BE2C (cell line): ENCODE measurements around the gene DLG2.
A peak's percentile ranks its signal among the peaks of the same experiment; 100 is the strongest.

Experiments used
- DNase-seq: peaks from one replicate; pipeline ENCODE4 v3.0.0-alpha.2; 2020
- H3K27me3 ChIP-seq: fragments of 250-450 bp; sonication (Bioruptor Pico); 2 replicates; pipeline ENCODE4 v1.5.1; 2020; ENCODE audit warnings: mild to moderate bottlenecking
- H3K36me3 ChIP-seq: fragments of 250-450 bp; sonication (Bioruptor Pico); 2 replicates; pipeline ENCODE4 v1.5.1; 2020; ENCODE audit warnings: mild to moderate bottlenecking
- H3K4me1 ChIP-seq: fragments of 250-450 bp; sonication (Bioruptor Pico); 2 replicates; pipeline ENCODE4 v1.5.1; 2020
- H3K4me3 ChIP-seq: 2 replicates; pipeline ENCODE4 v1.5.1; 2011; ENCODE audit warnings: low read depth, low read length
- H3K9me3 ChIP-seq: fragments of 250-450 bp; sonication (Bioruptor Pico); 2 replicates; pipeline ENCODE4 v1.5.1; 2020
- TF ChIP-seq, protein P1 (sequence below): IDR thresholded peaks from 2 replicates; pipeline ENCODE4 v1.5.1; 2012; ENCODE audit warnings: mild to moderate bottlenecking, low read depth, low read length

The DLG2 gene

DNA sequence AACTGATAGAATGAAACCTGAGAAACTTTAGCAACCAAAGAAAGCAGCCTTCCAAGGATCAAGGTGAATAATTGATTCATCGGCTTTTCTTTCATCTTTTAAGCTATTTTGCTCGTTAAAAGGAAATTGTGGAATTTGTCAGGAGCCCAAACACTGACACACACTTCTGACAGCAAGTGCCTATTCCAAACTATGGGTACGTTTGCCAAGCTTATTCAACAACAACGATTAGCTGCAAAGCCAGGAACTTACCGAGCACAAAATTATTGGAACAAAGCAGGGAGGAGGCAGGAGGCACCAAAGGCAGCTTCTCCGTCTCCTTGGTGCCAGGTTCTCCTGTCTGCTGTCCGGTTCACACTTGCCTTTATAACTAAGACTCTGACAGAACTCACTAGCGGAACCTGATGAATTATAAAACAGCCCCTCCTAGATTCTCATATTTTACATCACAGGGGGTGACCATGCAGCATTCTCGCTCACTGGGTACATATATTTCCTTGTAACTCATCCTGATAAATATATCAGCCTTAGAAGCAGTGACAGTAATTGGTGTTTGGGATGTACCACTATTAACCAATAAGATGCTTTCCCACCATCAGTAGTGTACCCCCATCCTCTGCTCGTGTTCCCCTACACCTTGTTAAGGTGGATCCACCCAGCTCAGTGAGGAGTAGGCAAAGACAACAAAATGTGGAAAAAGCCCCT is 1945.1 kb downstream of the DLG2 start:
- H3K4me3 ChIP-seq: no peak overlapping the region

DNA sequence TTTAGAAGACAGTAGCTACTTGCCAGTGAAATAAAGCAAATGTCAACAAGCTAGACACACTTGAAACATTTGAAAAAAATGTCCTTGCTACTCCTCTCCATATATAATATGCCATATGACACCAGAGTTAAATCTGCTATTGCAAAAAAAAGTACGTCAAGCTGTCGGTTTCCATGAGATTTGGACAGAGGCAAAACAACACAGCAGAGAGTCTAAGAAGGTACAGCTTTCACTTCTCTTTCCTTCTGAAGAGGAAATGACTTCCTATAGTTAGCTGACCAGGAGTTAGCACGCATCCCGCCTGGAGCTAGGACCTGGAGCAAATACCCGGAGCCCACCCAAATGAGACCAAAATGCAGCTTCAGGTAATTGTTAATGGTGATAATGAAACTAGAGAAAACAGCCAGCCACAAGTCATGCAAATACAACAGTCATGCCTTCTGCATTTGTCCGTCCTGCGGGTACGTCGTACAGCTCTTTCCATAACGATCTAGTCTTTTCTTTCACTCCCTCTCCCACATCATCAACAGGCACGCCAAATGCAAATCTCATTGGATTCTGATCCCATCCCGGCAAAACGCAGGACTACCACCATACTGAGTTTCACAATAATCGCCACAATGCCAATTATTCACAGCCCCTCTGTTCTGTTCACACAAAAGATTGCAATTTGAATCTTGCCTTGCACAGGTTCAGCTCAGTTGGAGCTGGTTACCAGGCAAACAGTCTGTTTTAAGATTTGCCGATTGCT is 1945.9 kb downstream of the DLG2 start:
- no peaks in the 10 kb centered on the region for H3K4me1 ChIP-seq
- H3K9me3 ChIP-seq: no peaks in the 10 kb centered on the region
- no peak for DNase-seq
- TF ChIP-seq, protein P1, sequence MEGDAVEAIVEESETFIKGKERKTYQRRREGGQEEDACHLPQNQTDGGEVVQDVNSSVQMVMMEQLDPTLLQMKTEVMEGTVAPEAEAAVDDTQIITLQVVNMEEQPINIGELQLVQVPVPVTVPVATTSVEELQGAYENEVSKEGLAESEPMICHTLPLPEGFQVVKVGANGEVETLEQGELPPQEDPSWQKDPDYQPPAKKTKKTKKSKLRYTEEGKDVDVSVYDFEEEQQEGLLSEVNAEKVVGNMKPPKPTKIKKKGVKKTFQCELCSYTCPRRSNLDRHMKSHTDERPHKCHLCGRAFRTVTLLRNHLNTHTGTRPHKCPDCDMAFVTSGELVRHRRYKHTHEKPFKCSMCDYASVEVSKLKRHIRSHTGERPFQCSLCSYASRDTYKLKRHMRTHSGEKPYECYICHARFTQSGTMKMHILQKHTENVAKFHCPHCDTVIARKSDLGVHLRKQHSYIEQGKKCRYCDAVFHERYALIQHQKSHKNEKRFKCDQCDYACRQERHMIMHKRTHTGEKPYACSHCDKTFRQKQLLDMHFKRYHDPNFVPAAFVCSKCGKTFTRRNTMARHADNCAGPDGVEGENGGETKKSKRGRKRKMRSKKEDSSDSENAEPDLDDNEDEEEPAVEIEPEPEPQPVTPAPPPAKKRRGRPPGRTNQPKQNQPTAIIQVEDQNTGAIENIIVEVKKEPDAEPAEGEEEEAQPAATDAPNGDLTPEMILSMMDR: no peak
- no peaks in the 10 kb centered on the region for H3K27me3 ChIP-seq
- no peaks in the 10 kb centered on the region for H3K36me3 ChIP-seq
- no peak overlapping the region for H3K4me3 ChIP-seq

More for the DNA sequence above, 1945.1 kb downstream of the DLG2 start:
- no peaks in the 10 kb centered on the region for H3K9me3 ChIP-seq
- no peaks in the 10 kb centered on the region for H3K27me3 ChIP-seq
- TF ChIP-seq, protein P1: no peak
- H3K4me1 ChIP-seq: no peaks in the 10 kb centered on the region
- no peaks in the 10 kb centered on the region for H3K36me3 ChIP-seq
- no peak for DNase-seq

GRCh38 chr11:83680321-83680720 is 1946.8 kb downstream of the DLG2 start:
- Histone ChIP-seq H3K36me3 (no peaks in the 10 kb centered on the region), H3K9me3 (no peaks in the 10 kb centered on the region), H3K4me1 (no peaks in the 10 kb centered on the region), H3K4me3 (no peak overlapping the region), H3K27me3 (no peaks in the 10 kb centered on the region)
- DNase-seq: peak; percentile 9
- TF ChIP-seq, protein P1: no peak

- TF ChIP-seq, protein P1: no peak
- Histone ChIP-seq H3K4me1 (no peaks in the 10 kb centered on the region), H3K9me3 (no peaks in the 10 kb centered on the region), H3K27me3 (no peaks in the 10 kb centered on the region), H3K36me3 (no peaks in the 10 kb centered on the region), H3K4me3 (no peak overlapping the region)
- no peak for DNase-seq
Observed at GRCh38 chr11:83678831-83679584, 1948.1 kb downstream of the DLG2 start.

DNA sequence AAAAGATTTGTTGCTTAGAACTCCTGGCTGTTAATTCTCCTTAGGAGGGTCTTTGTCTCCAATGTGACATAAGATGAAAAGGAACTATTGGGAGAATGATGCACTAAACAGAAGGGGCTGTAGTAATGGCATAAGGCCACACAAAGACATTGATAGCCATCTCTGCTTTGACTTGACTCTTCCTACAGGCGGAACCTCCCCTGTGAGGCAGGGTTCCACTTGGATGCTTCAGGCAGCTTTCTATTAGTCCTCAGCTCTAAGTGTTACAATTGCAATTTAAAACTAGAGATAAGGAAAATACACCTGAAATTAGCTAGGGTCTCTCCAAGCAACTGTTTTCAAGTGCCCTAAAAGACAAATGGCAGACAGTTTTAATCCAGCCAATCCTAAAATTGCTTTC is 1949.4 kb downstream of the DLG2 start:
- TF ChIP-seq, protein P1: no peak
- peak; percentile 8 for DNase-seq
- Histone ChIP-seq H3K27me3 (no peaks in the 10 kb centered on the region), H3K36me3 (no peaks in the 10 kb centered on the region), H3K4me1 (no peaks in the 10 kb centered on the region), H3K9me3 (no peaks in the 10 kb centered on the region), H3K4me3 (no peak overlapping the region)
